Lung (tissue), 12 donors: ENCODE data around the gene GLT1D1. TPM values are rescaled to one million over a fixed set of nuclear protein-coding genes. Genes with fewer than 3 reads are reported as not detected.
"Not testable (repeated sequence)": the region's sequence is repeated elsewhere in the genome, so short reads cannot be mapped to it uniquely, and the experiment has no call there.

Experiments
- ATAC-seq: fragments of 200-7000 bp; cut with Tn5 transposase; one replicate; pipeline ENCODE4 v1.9.1; 2020; ENCODE audit warnings: moderate number of reproducible peaks; ENCODE audit not compliant: insufficient read depth, low FRiP score
- DNase-seq, 3 donors: peaks; one replicate each; pipeline ENCODE4 v3.0.0-alpha.2; 2013 to 2017
- H3K27ac ChIP-seq, 2 donors: one replicate each; pipeline ENCODE4 v1.5.1; 2013; ENCODE audit warnings: mild to moderate bottlenecking in 2 of 2, moderate library complexity in 2 of 2, control low read depth in 1 of 2, inconsistent platforms in 1 of 2, low read depth in 1 of 2, low read length in 1 of 2
- H3K27me3 ChIP-seq, 3 donors: one replicate each; pipeline ENCODE4 v1.5.1; 2013; ENCODE audit warnings: low read length in 2 of 3; ENCODE audit not compliant: control insufficient read depth in 3 of 3, insufficient read depth in 3 of 3
- H3K36me3 ChIP-seq, 4 donors: one replicate each; pipeline ENCODE4 v1.5.1; 2013; ENCODE audit warnings: low read length in 4 of 4, mild to moderate bottlenecking in 1 of 4, moderate library complexity in 1 of 4; ENCODE audit not compliant: control insufficient read depth in 4 of 4, insufficient read depth in 4 of 4
- H3K4me1 ChIP-seq, 5 donors: one replicate each; pipeline ENCODE4 v1.5.1; 2013; ENCODE audit warnings: low read length in 5 of 5, mild to moderate bottlenecking in 2 of 5, moderate library complexity in 1 of 5; ENCODE audit not compliant: control insufficient read depth in 5 of 5, insufficient read depth in 5 of 5
- H3K4me3 ChIP-seq: one replicate; pipeline ENCODE4 v1.5.1; 2013; ENCODE audit warnings: mild to moderate bottlenecking, control low read depth, moderate library complexity
- H3K9ac ChIP-seq, 2 donors: one replicate each; pipeline ENCODE4 v1.5.1; 2013; ENCODE audit warnings: low read length in 2 of 2, control low read depth in 1 of 2; ENCODE audit not compliant: insufficient read depth in 1 of 2
- H3K9me3 ChIP-seq, 4 donors: one replicate each; pipeline ENCODE4 v1.5.1; 2013; ENCODE audit warnings: low read length in 3 of 4, mild to moderate bottlenecking in 1 of 4, moderate library complexity in 1 of 4; ENCODE audit not compliant: control insufficient read depth in 4 of 4, insufficient read depth in 3 of 4
- WGBS, 2 donors: extraction: QIAGEN DNeasy Blood & Tissue Kit; methylation state at CpG; one replicate each; pipeline ENCODE4 v1.1.7; 2013; 5-methylcytosine and 5-hydroxymethylcytosine counted together
- polyA plus RNA-seq, 2 donors: library from polyadenylated mRNA; stranded (reverse); fragments of 200-250 nt; gene quantifications; one replicate each; pipeline ENCODE4 v1.2.1, GENCODE V29; 2013
- total RNA-seq, 2 donors: library from RNA; depleted of rRNA in 1 of 2; stranded (reverse); fragments of >200 nt in 1 of 2; gene quantifications; one replicate each; pipeline ENCODE4 v1.2.1, GENCODE V29; 2014 to 2021
- TF ChIP-seq, protein P1 (sequence below): IDR thresholded peaks from 2 replicates; pipeline ENCODE4 v1.5.1; 2012; ENCODE audit warnings: mild to moderate bottlenecking; ENCODE audit errors: control extremely low read depth, extremely low read depth
- donor health status: control.
- donor health status: control.
- donor health status: Bipolar disorder and iron deficiency.
- donor health status: healthy.
- donor health status: DM: yes; HTN: yes; CAD: no.

GLT1D1 gene
- total and polyA plus RNA-seq, 4 donors, result 0.39 to 25.4 (median 4.2) TPM

DNA sequence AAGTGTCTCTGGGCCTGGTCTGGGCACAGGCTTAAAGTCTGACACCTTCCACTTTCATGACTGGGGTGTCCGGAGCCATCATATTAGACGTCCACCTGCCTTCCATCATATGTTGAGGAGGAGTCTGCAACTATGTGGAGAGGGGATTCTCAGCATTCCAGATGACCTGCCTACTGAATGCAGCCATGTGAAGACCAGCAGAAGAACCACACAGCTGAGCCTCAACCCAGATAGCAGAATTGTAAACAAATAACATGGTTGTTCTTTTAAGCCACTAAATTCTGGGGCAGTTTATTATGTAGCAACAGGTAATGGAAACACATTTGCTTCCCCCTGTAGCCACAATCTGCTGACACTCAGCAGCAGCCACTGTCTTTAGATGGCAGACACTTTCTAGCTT, 25.6 kb upstream of the GLT1D1 start:
- H3K27me3 ChIP-seq, result no peaks in the 10 kb centered on the region
- ATAC-seq, result no peak
- 97 to 98% methylated on average over 2 of the region's 2 CpGs for WGBS, 2 donors
- no peak overlapping the region for H3K27ac ChIP-seq
- H3K36me3 ChIP-seq, result no peaks in the 10 kb centered on the region
- no peak for DNase-seq
- no peak overlapping the region for H3K4me3 ChIP-seq
- no peak overlapping the region for H3K9ac ChIP-seq
- H3K4me1 ChIP-seq, result peaks cover 0 to 10% (median 2%) of the 10 kb centered on the region in 5 donors
- TF ChIP-seq, protein P1, sequence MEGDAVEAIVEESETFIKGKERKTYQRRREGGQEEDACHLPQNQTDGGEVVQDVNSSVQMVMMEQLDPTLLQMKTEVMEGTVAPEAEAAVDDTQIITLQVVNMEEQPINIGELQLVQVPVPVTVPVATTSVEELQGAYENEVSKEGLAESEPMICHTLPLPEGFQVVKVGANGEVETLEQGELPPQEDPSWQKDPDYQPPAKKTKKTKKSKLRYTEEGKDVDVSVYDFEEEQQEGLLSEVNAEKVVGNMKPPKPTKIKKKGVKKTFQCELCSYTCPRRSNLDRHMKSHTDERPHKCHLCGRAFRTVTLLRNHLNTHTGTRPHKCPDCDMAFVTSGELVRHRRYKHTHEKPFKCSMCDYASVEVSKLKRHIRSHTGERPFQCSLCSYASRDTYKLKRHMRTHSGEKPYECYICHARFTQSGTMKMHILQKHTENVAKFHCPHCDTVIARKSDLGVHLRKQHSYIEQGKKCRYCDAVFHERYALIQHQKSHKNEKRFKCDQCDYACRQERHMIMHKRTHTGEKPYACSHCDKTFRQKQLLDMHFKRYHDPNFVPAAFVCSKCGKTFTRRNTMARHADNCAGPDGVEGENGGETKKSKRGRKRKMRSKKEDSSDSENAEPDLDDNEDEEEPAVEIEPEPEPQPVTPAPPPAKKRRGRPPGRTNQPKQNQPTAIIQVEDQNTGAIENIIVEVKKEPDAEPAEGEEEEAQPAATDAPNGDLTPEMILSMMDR, result no peak
- H3K9me3 ChIP-seq, result peaks cover 0 to 3% (median 0%) of the 10 kb centered on the region in 4 donors

DNA sequence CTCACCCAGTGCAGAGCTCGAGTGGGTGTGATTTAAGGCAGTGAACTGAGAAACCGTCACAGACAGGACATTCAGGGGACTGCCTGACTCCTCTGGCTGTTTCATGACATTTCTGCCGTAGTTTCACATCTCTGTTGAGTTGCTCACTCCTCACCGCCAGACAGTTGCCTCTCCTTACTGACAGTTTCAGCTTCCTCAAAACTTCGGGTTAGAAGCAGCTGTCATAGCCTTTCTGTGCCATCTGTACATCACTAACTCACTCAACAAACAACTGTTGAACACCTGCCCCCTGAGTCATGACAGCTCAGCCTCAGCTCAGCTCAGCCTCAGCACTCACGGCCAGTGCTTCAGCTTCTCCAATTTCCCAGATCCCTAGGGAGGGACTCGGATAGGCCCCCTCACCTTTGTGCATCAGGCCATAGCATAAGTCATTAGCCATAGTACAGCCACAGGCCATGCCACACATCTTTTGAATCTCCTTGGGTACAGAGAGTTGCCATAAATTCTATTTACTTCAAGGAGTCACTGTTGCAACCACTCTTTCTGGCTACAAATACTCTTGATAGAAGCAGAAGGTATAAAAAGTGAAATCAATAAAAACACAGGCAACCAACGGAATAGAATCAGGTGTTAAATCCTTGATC, 23.3 kb upstream of the GLT1D1 start:
- 37 to 59% methylated on average over 8 of the region's 8 CpGs for WGBS, 2 donors
- Histone ChIP-seq H3K36me3 (no peaks in the 10 kb centered on the region), H3K4me1 (no peaks in the 10 kb centered on the region), H3K27me3 (no peaks in the 10 kb centered on the region), H3K4me3 (no peak overlapping the region), H3K9ac (no peak overlapping the region), H3K9me3 (peaks cover 0 to 5% (median 0%) of the 10 kb centered on the region in 4 donors), H3K27ac (peak overlapping the region in 1 of 2 donors; percentile 39)
- ATAC-seq (peak; percentile 77), DNase-seq (no peak)
- TF ChIP-seq, protein P1, result no peak

- Histone ChIP-seq H3K27ac (no peak overlapping the region), H3K9me3 (peaks cover 0 to 5% (median 0%) of the 10 kb centered on the region in 4 donors), H3K27me3 (no peaks in the 10 kb centered on the region), H3K9ac (no peak overlapping the region), H3K36me3 (no peaks in the 10 kb centered on the region), H3K4me1 (no peaks in the 10 kb centered on the region), H3K4me3 (no peak overlapping the region)
- ATAC-seq (no peak), DNase-seq (no peak)
- WGBS, 2 donors, result 24 to 50% methylated on average over 7 of the region's 7 CpGs
- TF ChIP-seq, protein P1, result no peak
Observed at GRCh38 chr12:128830505-128830893, 22.8 kb upstream of the GLT1D1 start.

GRCh38 chr12:128833418-128833817, 19.9 kb upstream of the GLT1D1 start:
- H3K27me3 ChIP-seq, result no peaks in the 10 kb centered on the region
- TF ChIP-seq, protein P1, result no peak
- 95 to 96% methylated on average over 10 of the region's 10 CpGs for WGBS, 2 donors
- ATAC-seq, result no peak
- H3K27ac ChIP-seq, result no peak overlapping the region
- H3K9me3 ChIP-seq, result peaks cover 0 to 2% (median 0%) of the 10 kb centered on the region in 4 donors
- no peak overlapping the region for H3K4me3 ChIP-seq
- DNase-seq, result no peak
- H3K36me3 ChIP-seq, result no peaks in the 10 kb centered on the region
- no peak overlapping the region for H3K9ac ChIP-seq
- no peaks in the 10 kb centered on the region for H3K4me1 ChIP-seq

GRCh38 chr12:128839885-128840284, 13.4 kb upstream of the GLT1D1 start:
- not testable (repeated sequence) for H3K27me3 ChIP-seq, H3K9ac ChIP-seq, H3K36me3 ChIP-seq, H3K27ac ChIP-seq, H3K9me3 ChIP-seq, H3K4me3 ChIP-seq, H3K4me1 ChIP-seq, DNase-seq, ATAC-seq
- 75 to 76% methylated on average over 12 of the region's 12 CpGs for WGBS, 2 donors
